Mucosa of descending colon (tissue), 3 donors: ENCODE results near the gene HSPA4L. TPM values are rescaled to one million over a fixed set of nuclear protein-coding genes. Genes with fewer than 3 reads are reported as not detected.

ENCODE experiments used
- ATAC-seq: fragments of 200-7000 bp; cut with Tn5 transposase; one replicate; pipeline ENCODE4 v1.9.1; 2020; ENCODE audit warnings: mild to moderate bottlenecking, moderate library complexity
- DNase-seq, 3 donors: peaks; one replicate each; pipeline ENCODE4 v3.0.0-alpha.2; 2020
- H3K36me3 ChIP-seq: fragments of 200-600 bp; one replicate; pipeline ENCODE4 v1.8.0; 2021; ENCODE audit warnings: low read depth, mild to moderate bottlenecking
- H3K4me1 ChIP-seq: fragments of 200-600 bp; one replicate; pipeline ENCODE4 v1.8.0; 2021; ENCODE audit warnings: low read depth, mild to moderate bottlenecking
- H3K4me3 ChIP-seq: fragments of 200-600 bp; one replicate; pipeline ENCODE4 v1.8.0; 2021; ENCODE audit warnings: mild to moderate bottlenecking
- H3K9me3 ChIP-seq: fragments of 200-600 bp; one replicate; pipeline ENCODE4 v1.8.0; 2021; ENCODE audit warnings: mild to moderate bottlenecking
- CTCF ChIP-seq: fragments of 200-600 bp; IDR thresholded peaks from one replicate; pipeline ENCODE4 v1.8.0; 2022; ENCODE audit warnings: antibody characterized with exemption, mild to moderate bottlenecking
- intact Hi-C, 2 donors: fragments of 100-400 bp; cut with DNase I in 1 of 2; cut with micrococcal nuclease in 1 of 2; formaldehyde crosslinking; loops; one replicate each; pipeline versions ENCODE4 v1.11.0 to v1.11.1; 2022; cut with DNase I, micrococcal nuclease
- total RNA-seq, 3 donors: library from RNA; stranded (reverse); fragmentation: NEBNext Ultra II Directional in 2 of 3; extraction: Animal tissue kit (Norgen Biotek cat#: 25700) in 2 of 3; gene quantifications; one replicate each; pipeline versions ENCODE4 v1.2.1 to v1.2.4, GENCODE V29; 2021 to 2023
- donor health status: DM: no; HTN: no; CAD: no; lungs with moderate emphysema.
- donor health status: DM: no; HTN: no; CAD: no.
- donor health status: DM: no; HTN: yes; CAD: no.

The HSPA4L gene
- total RNA-seq, 3 donors from 2014 or later: 2.2 to 10.2 (median 3.6) TPM

GRCh38 chr4:127771535-127772275 is 10.4 kb upstream of the HSPA4L start:
- DNase-seq (no peak), ATAC-seq (no peak)
- H3K36me3 ChIP-seq: no peaks in the 10 kb centered on the region
- no peaks in the 10 kb centered on the region for H3K9me3 ChIP-seq
- H3K4me1 ChIP-seq: no peaks in the 10 kb centered on the region
- TF ChIP-seq CTCF: no peak
- intact Hi-C loops: no loop called here
- no peak overlapping the region for H3K4me3 ChIP-seq

GRCh38 chr4:127772769-127773671 is 9.1 kb upstream of the HSPA4L start:
- DNase-seq (no peak), ATAC-seq (no peak)
- no peaks in the 10 kb centered on the region for H3K9me3 ChIP-seq
- intact Hi-C loops: no loop called here
- no peaks in the 10 kb centered on the region for H3K4me1 ChIP-seq
- H3K4me3 ChIP-seq: no peak overlapping the region
- TF ChIP-seq CTCF: no peak
- no peaks in the 10 kb centered on the region for H3K36me3 ChIP-seq

- no peak for TF ChIP-seq CTCF
- H3K9me3 ChIP-seq: no peaks in the 10 kb centered on the region
- DNase-seq: no peak
- H3K36me3 ChIP-seq: no peaks in the 10 kb centered on the region
- intact Hi-C loops: no loop called here
- ATAC-seq: no peak
- no peak overlapping the region for H3K4me3 ChIP-seq
- H3K4me1 ChIP-seq: no peaks in the 10 kb centered on the region
These were observed 6.3 kb upstream of the HSPA4L start for GRCh38 chr4:127775843-127776242.

- TF ChIP-seq CTCF: no peak
- no peak for DNase-seq
- H3K4me1 ChIP-seq: no peaks in the 10 kb centered on the region
- no peak overlapping the region for H3K4me3 ChIP-seq
- no peaks in the 10 kb centered on the region for H3K9me3 ChIP-seq
- no peaks in the 10 kb centered on the region for H3K36me3 ChIP-seq
- intact Hi-C loops: no loop called here
- no peak for ATAC-seq
These were observed 5.5 kb upstream of the HSPA4L start for GRCh38 chr4:127776620-127777019.

GRCh38 chr4:127777487-127777886 is 4.6 kb upstream of the HSPA4L start:
- no peaks in the 10 kb centered on the region for H3K4me1 ChIP-seq
- H3K36me3 ChIP-seq: no peaks in the 10 kb centered on the region
- TF ChIP-seq CTCF: no peak
- intact Hi-C loops: no loop called here
- DNase-seq: no peak
- no peak for ATAC-seq
- H3K4me3 ChIP-seq: no peak overlapping the region
- H3K9me3 ChIP-seq: no peaks in the 10 kb centered on the region
